GM23338 (cell line): Measurements from ENCODE around the gene STN1. TPM values are rescaled to one million over a fixed set of nuclear protein-coding genes. Genes with fewer than 3 reads are reported as not detected.

Experiments
- ATAC-seq: fragments of 200-7000 bp; cut with Tn5 transposase; 3 replicates; pipeline ENCODE4 v1.9.1; 2020
- DNase-seq: peaks from one replicate; pipeline ENCODE4 v3.0.0-alpha.2; 2015; ENCODE audit warnings: low spot score
- H2AFZ ChIP-seq: fragments of 200-600 bp; sonication (generic); 2 replicates; pipeline ENCODE4 v1.8.0; 2016; ENCODE audit warnings: antibody characterized with exemption, mild to moderate bottlenecking, moderate library complexity
- H3F3A ChIP-seq: fragments of 200-600 bp; sonication (generic); replicated peaks from 2 replicates; pipeline ENCODE4 v1.8.0; 2017; ENCODE audit warnings: antibody characterized with exemption, mixed run types, low read depth
- H3K27ac ChIP-seq: fragments of 200-600 bp; sonication (generic); 2 replicates; pipeline ENCODE4 v1.6.1; 2016; ENCODE audit warnings: low read depth
- H3K27me3 ChIP-seq: fragments of 200-600 bp; sonication (generic); 2 replicates; pipeline ENCODE4 v1.8.0; 2016; ENCODE audit warnings: mild to moderate bottlenecking, mixed run types, moderate library complexity; ENCODE audit not compliant: insufficient read depth
- H3K36me3 ChIP-seq: fragments of 200-600 bp; sonication (generic); 2 replicates; pipeline ENCODE4 v1.8.0; 2016; ENCODE audit warnings: mild to moderate bottlenecking; ENCODE audit not compliant: insufficient read depth
- H3K4me1 ChIP-seq: fragments of 200-600 bp; sonication (generic); 2 replicates; pipeline ENCODE4 v1.8.0; 2016; ENCODE audit warnings: mild to moderate bottlenecking, moderate library complexity; ENCODE audit not compliant: insufficient read depth
- H3K4me2 ChIP-seq: fragments of 200-600 bp; sonication (generic); 2 replicates; pipeline ENCODE4 v1.7.1; 2017; ENCODE audit warnings: mixed run types
- H3K4me3 ChIP-seq: fragments of 200-600 bp; sonication (generic); 2 replicates; pipeline ENCODE4 v1.6.1; 2016; ENCODE audit warnings: mixed run types
- H3K79me2 ChIP-seq: fragments of 200-600 bp; sonication (generic); replicated peaks from 2 replicates; pipeline ENCODE4 v1.8.0; 2017; ENCODE audit warnings: mild to moderate bottlenecking; ENCODE audit not compliant: insufficient read depth
- H3K9me2 ChIP-seq: fragments of 200-600 bp; sonication (generic); 2 replicates; pipeline ENCODE4 v1.8.0; 2017; ENCODE audit not compliant: insufficient read depth
- H4K20me1 ChIP-seq: fragments of 200-600 bp; sonication (generic); replicated peaks from 2 replicates; pipeline ENCODE4 v1.8.0; 2017; ENCODE audit warnings: mild to moderate bottlenecking; ENCODE audit not compliant: insufficient read depth
- H3K27ac Mint-ChIP-seq: 2 replicates; pipeline ENCODE4 v1.8.0; 2020; ENCODE audit warnings: inconsistent platforms, mild to moderate bottlenecking, moderate library complexity, mixed read lengths
- H3K27me3 Mint-ChIP-seq: 3 replicates; pipeline ENCODE4 v1.8.0; 2022; ENCODE audit warnings: low read depth, mild to moderate bottlenecking, moderate library complexity, mixed read lengths, inconsistent platforms; ENCODE audit not compliant: insufficient read depth, poor library complexity
- H3K36me3 Mint-ChIP-seq: 3 replicates; pipeline ENCODE4 v1.8.0; 2021; ENCODE audit warnings: low read depth, mild to moderate bottlenecking, inconsistent platforms, moderate library complexity, mixed read lengths
- H3K4me1 Mint-ChIP-seq: 3 replicates; pipeline ENCODE4 v1.8.0; 2020; ENCODE audit warnings: mild to moderate bottlenecking, inconsistent platforms, mixed read lengths
- H3K4me3 Mint-ChIP-seq: 3 replicates; pipeline ENCODE4 v1.8.0; 2021; ENCODE audit warnings: moderate library complexity, mild to moderate bottlenecking, inconsistent platforms, mixed read lengths
- H3K9me3 Mint-ChIP-seq: 3 replicates; pipeline ENCODE4 v1.8.0; 2020; ENCODE audit warnings: moderate library complexity, mild to moderate bottlenecking, inconsistent platforms, mixed read lengths
- EZH2 ChIP-seq: fragments of 200-600 bp; sonication (generic); IDR thresholded peaks from one replicate; pipeline ENCODE4 v1.8.0; 2017; ENCODE audit warnings: antibody characterized with exemption, mild to moderate bottlenecking, low read depth; ENCODE audit not compliant: unreplicated experiment
- JUNB ChIP-seq: IDR thresholded peaks from one replicate; pipeline ENCODE4 v1.6.1; 2016; ENCODE audit warnings: antibody characterized with exemption; ENCODE audit not compliant: unreplicated experiment
- POLR2AphosphoS5 ChIP-seq: IDR thresholded peaks from 2 replicates; pipeline ENCODE4 v1.6.1; 2016; ENCODE audit warnings: antibody characterized with exemption, low read depth
- STAT1 ChIP-seq: IDR thresholded peaks from one replicate; pipeline ENCODE4 v1.6.1; 2016; ENCODE audit warnings: antibody characterized with exemption; ENCODE audit not compliant: unreplicated experiment
- ZNF462 ChIP-seq: fragments of 250-450 bp; sonication (Bioruptor Pico); IDR thresholded peaks from 2 replicates; pipeline ENCODE4 v1.5.0; 2020; ENCODE audit warnings: mild to moderate bottlenecking, moderate library complexity
- polyA plus RNA-seq: library from polyadenylated mRNA; unstranded; fragments of >200 nt; fragmentation: Nextera tagmentation; extraction: Ambion mirVana; gene quantifications from 2 replicates; pipeline ENCODE4 v1.2.1, GENCODE V29; 2016
- total RNA-seq: library from RNA; depleted of rRNA; stranded (reverse); fragments of >200 nt; shearing (Covaris generic); gene quantifications from 2 replicates; pipeline ENCODE4 v1.2.3, GENCODE V29; 2014
- TF ChIP-seq, protein P1 (sequence below), 2 experiments: fragments of 200-600 bp in 1 of 2; sonication (generic) in 1 of 2; conservative IDR thresholded peaks; 2 replicates each; pipeline versions ENCODE4 v1.5.1 to v1.6.1; 2016 to 2017; ENCODE audit warnings: antibody characterized with exemption in 2 of 2, low read depth in 2 of 2, mild to moderate bottlenecking in 2 of 2, moderate library complexity in 1 of 2

The STN1 gene
- total and polyA plus RNA-seq, 2 experiments from 2014 or later = 7.2 to 11.3 TPM

DNA sequence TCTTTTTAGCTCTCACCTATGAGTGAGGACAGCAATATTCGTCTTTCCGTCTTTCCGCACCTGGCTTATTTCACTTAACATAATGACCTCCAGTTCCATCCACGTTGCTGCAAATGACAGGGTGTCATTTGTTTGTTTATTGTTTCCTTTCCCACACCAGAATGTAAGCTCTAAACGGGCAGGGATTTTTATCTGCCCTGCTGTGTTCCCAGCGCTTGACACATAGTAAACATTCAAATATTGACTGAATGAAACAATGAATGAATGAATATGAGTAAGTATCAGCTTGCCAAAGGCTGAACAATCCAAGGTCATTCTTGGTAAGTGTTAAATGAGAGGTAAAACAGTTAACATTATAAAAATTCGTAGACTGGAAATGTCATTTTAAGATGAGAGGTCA lies 75.4 kb downstream of the STN1 start:
- ATAC-seq (no peak), DNase-seq (no peak)
- Histone ChIP-seq H3K36me3 (no peaks in the 10 kb centered on the region), H3K27me3 (no peaks in the 10 kb centered on the region), H3K79me2 (no peaks in the 10 kb centered on the region), H3K4me1 (peaks cover 32% of the 10 kb centered on the region), H2AFZ (no peak overlapping the region), H3K4me2 (no peak overlapping the region), H4K20me1 (no peaks in the 10 kb centered on the region), H3K9me2 (no peaks in the 10 kb centered on the region), H3F3A (0 out of 2 replicates have a peak, but pooled peaks cover 5% of the 10 kb centered on the region), H3K27ac (no peak overlapping the region), H3K4me3 (no peak overlapping the region)
- H3K4me3 Mint-ChIP-seq = no peak overlapping the region
- peaks cover 50% of the 10 kb centered on the region for H3K4me1 Mint-ChIP-seq
- TF ChIP-seq STAT1 = no peak
- no peak for TF ChIP-seq ZNF462 (CRISPR knock-in tag)
- TF ChIP-seq POLR2AphosphoS5 = no peak
- TF ChIP-seq EZH2 = no peak
- TF ChIP-seq, protein P1, sequence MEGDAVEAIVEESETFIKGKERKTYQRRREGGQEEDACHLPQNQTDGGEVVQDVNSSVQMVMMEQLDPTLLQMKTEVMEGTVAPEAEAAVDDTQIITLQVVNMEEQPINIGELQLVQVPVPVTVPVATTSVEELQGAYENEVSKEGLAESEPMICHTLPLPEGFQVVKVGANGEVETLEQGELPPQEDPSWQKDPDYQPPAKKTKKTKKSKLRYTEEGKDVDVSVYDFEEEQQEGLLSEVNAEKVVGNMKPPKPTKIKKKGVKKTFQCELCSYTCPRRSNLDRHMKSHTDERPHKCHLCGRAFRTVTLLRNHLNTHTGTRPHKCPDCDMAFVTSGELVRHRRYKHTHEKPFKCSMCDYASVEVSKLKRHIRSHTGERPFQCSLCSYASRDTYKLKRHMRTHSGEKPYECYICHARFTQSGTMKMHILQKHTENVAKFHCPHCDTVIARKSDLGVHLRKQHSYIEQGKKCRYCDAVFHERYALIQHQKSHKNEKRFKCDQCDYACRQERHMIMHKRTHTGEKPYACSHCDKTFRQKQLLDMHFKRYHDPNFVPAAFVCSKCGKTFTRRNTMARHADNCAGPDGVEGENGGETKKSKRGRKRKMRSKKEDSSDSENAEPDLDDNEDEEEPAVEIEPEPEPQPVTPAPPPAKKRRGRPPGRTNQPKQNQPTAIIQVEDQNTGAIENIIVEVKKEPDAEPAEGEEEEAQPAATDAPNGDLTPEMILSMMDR (conservative IDR thresholded peaks at IDR 0.05; ENCODE audit: low read depth in 2 of 2) = no peak
- no peak for TF ChIP-seq JUNB
- H3K36me3 Mint-ChIP-seq = no peaks in the 10 kb centered on the region
- no peak overlapping the region for H3K27ac Mint-ChIP-seq
- peaks cover 1% of the 10 kb centered on the region for H3K27me3 Mint-ChIP-seq
- H3K9me3 Mint-ChIP-seq = no peaks in the 10 kb centered on the region
